BLaER1 (cell line): Measurements from ENCODE around the gene SLC35F1.

Experiments
- H3K27ac ChIP-seq: shearing (Covaris generic); formaldehyde crosslinking; 2 replicates; pipeline ENCODE4 v1.8.1; 2022
- H3K27me3 ChIP-seq: shearing (Covaris generic); formaldehyde crosslinking; 2 replicates; pipeline ENCODE4 v1.8.1; 2022
- H3K36me3 ChIP-seq: shearing (Covaris generic); formaldehyde crosslinking; 2 replicates; pipeline ENCODE4 v1.8.1; 2022
- H3K4me1 ChIP-seq: shearing (Covaris generic); formaldehyde crosslinking; 2 replicates; pipeline ENCODE4 v1.8.1; 2022
- H3K4me2 ChIP-seq: shearing (Covaris generic); formaldehyde crosslinking; 2 replicates; pipeline ENCODE4 v1.8.1; 2022
- H3K4me3 ChIP-seq: shearing (Covaris generic); formaldehyde crosslinking; 2 replicates; pipeline ENCODE4 v1.8.1; 2022
- H3K9ac ChIP-seq: shearing (Covaris generic); formaldehyde crosslinking; 2 replicates; pipeline ENCODE4 v1.8.1; 2022
- H3K9me3 ChIP-seq: shearing (Covaris generic); formaldehyde crosslinking; 2 replicates; pipeline ENCODE4 v1.8.1; 2022
- H4K20me1 ChIP-seq: shearing (Covaris generic); formaldehyde crosslinking; 2 replicates; pipeline ENCODE4 v1.8.1; 2022
- Cebpa-rat ChIP-seq: shearing (Covaris generic); IDR thresholded peaks from 2 replicates; pipeline ENCODE4 v1.8.1; 2022

SLC35F1 gene

GRCh38 chr6:117919775-117920729 is 13.0 kb downstream of the SLC35F1 start:
- TF ChIP-seq Cebpa-rat = no peak
- Histone ChIP-seq H3K4me3 (no peak overlapping the region), H3K27ac (no peak overlapping the region), H4K20me1 (no peaks in the 10 kb centered on the region), H3K9me3 (no peaks in the 10 kb centered on the region), H3K36me3 (no peaks in the 10 kb centered on the region), H3K27me3 (no peaks in the 10 kb centered on the region), H3K9ac (no peak overlapping the region), H3K4me1 (no peaks in the 10 kb centered on the region), H3K4me2 (no peak overlapping the region)

DNA sequence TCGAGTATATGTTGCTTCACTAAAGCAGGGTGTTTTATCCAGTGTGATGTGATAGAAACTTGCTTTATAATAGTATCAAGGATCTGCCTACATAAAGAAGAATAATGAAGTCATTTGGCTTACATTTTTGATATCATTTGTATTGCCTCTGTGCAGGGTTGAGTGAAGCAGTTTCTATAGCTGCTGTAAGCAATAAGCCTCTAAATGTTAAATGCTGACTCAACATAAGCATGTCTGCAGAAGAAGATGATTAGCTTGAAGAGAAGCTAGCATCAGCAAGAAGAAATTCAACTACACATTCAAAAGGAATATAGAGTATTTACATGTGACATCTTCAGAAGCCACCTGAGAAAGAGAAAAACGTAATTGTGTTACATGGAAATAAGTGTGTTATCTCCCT is 17.6 kb downstream of the SLC35F1 start:
- no peaks in the 10 kb centered on the region for H3K36me3 ChIP-seq
- no peak overlapping the region for H3K4me2 ChIP-seq
- no peak overlapping the region for H3K9ac ChIP-seq
- no peaks in the 10 kb centered on the region for H4K20me1 ChIP-seq
- H3K27ac ChIP-seq = no peak overlapping the region
- H3K4me3 ChIP-seq = no peak overlapping the region
- no peaks in the 10 kb centered on the region for H3K4me1 ChIP-seq
- TF ChIP-seq Cebpa-rat = no peak
- no peaks in the 10 kb centered on the region for H3K27me3 ChIP-seq
- H3K9me3 ChIP-seq = peaks cover 26% of the 10 kb centered on the region

- Histone ChIP-seq H3K4me1 (no peaks in the 10 kb centered on the region), H3K4me3 (no peak overlapping the region), H3K9me3 (peaks cover 31% of the 10 kb centered on the region), H3K27ac (no peak overlapping the region), H4K20me1 (no peaks in the 10 kb centered on the region), H3K36me3 (no peaks in the 10 kb centered on the region), H3K9ac (no peak overlapping the region), H3K4me2 (no peak overlapping the region), H3K27me3 (no peaks in the 10 kb centered on the region)
- TF ChIP-seq Cebpa-rat = no peak
Measured at GRCh38 chr6:117927866-117928265, 20.8 kb downstream of the SLC35F1 start.

DNA sequence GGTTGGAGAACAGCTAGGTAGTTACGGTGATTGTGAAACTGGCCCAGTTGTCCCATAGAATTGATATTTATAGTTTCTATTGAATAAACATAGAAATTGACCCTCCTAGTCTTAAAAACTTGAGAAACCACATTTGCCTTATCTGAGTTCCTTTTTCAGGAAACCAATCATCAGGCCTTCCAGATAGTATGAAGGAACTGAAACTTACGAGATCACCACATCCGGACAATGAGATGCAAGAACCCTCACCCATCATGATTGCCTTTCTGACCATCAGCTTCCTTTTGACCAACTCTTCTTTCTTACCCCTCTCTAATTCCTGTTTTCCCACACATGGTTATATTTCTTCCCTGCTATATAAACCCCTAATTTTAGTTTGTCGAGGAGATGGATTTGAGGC is 21.8 kb downstream of the SLC35F1 start:
- no peak for TF ChIP-seq Cebpa-rat
- no peak overlapping the region for H3K4me2 ChIP-seq

DNA sequence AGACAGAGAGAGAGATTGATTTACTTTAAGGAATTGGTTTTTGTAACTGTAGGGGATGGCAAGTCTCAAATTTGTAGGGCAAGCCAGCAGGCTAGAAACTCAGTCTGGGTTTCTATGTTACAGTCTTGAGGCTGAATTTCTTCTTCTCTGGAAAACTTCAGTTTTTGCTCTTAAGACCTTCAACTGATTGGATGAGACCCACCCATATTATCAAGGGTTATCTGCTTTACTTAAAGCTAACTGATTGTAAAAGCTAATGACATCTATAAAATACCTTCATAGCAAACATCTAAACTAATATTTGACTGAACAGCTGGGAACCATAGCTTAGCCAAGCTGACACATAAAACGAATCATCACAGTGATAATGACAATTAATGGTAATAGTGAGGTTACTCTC is 22.4 kb downstream of the SLC35F1 start:
- no peaks in the 10 kb centered on the region for H3K27me3 ChIP-seq
- no peak overlapping the region for H3K4me2 ChIP-seq
- no peak overlapping the region for H3K9ac ChIP-seq
- peaks cover 31% of the 10 kb centered on the region for H3K9me3 ChIP-seq
- no peaks in the 10 kb centered on the region for H4K20me1 ChIP-seq
- H3K27ac ChIP-seq = no peak overlapping the region
- H3K36me3 ChIP-seq = no peaks in the 10 kb centered on the region
- no peak overlapping the region for H3K4me3 ChIP-seq
- TF ChIP-seq Cebpa-rat = no peak
- H3K4me1 ChIP-seq = no peaks in the 10 kb centered on the region

More for the DNA sequence above, 21.8 kb downstream of the SLC35F1 start:
- no peak overlapping the region for H3K27ac ChIP-seq
- H3K27me3 ChIP-seq = no peaks in the 10 kb centered on the region
- no peaks in the 10 kb centered on the region for H4K20me1 ChIP-seq
- no peaks in the 10 kb centered on the region for H3K36me3 ChIP-seq
- no peaks in the 10 kb centered on the region for H3K4me1 ChIP-seq
- no peak overlapping the region for H3K4me3 ChIP-seq
- no peak overlapping the region for H3K9ac ChIP-seq
- H3K9me3 ChIP-seq = peaks cover 31% of the 10 kb centered on the region

DNA sequence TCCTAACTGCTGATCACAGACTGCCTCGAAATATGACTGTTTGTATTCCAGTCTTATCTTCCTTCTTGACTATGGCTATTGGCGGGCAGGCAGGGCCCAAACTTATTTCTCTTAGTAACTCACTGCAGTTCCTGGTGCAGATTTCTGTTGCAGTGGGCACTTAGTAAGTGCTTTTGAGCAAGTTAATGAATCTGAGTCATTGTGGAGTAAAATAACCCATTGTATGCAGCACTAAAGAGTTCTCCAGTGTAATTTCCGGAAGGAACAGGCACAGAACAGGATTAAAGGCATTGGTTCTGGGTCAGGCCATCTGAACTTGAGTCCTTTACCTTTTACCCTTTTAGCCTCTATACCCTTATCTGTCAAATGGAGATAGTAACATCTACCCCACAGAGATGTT is 23.6 kb downstream of the SLC35F1 start:
- Histone ChIP-seq H3K4me3 (no peak overlapping the region), H3K9me3 (peaks cover 31% of the 10 kb centered on the region), H4K20me1 (no peaks in the 10 kb centered on the region), H3K36me3 (no peaks in the 10 kb centered on the region), H3K4me2 (no peak overlapping the region), H3K27me3 (no peaks in the 10 kb centered on the region), H3K9ac (no peak overlapping the region), H3K27ac (no peak overlapping the region), H3K4me1 (no peaks in the 10 kb centered on the region)
- no peak for TF ChIP-seq Cebpa-rat

DNA sequence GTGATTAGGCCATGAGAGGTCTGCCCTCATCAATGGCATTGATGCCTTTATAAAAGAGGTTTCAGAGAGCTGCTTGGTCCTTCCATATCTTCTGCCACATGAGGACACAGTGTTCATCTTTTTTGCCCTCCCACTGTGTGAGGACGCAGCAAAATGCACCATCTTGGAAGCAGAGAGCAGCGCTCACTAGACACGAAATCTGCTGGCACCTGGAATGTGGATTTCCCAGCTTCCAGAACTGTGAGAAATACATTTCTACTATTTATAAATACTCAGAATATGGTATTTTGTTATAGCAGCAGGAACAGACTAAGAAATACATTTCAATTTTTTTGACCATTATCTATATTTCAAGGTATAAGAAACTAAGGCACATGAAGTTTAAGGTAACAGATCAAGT is 24.9 kb downstream of the SLC35F1 start:
- peaks cover 31% of the 10 kb centered on the region for H3K9me3 ChIP-seq
- H3K4me3 ChIP-seq = no peak overlapping the region
- TF ChIP-seq Cebpa-rat = no peak
- H3K4me2 ChIP-seq = no peak overlapping the region
- no peak overlapping the region for H3K27ac ChIP-seq
- no peaks in the 10 kb centered on the region for H3K4me1 ChIP-seq
- H4K20me1 ChIP-seq = no peaks in the 10 kb centered on the region
- no peaks in the 10 kb centered on the region for H3K27me3 ChIP-seq
- H3K36me3 ChIP-seq = no peaks in the 10 kb centered on the region
- H3K9ac ChIP-seq = no peak overlapping the region

- H3K9ac ChIP-seq = no peak overlapping the region
- H4K20me1 ChIP-seq = no peaks in the 10 kb centered on the region
- peaks cover 26% of the 10 kb centered on the region for H3K9me3 ChIP-seq
- H3K27ac ChIP-seq = no peak overlapping the region
- no peaks in the 10 kb centered on the region for H3K4me1 ChIP-seq
- no peak overlapping the region for H3K4me3 ChIP-seq
- H3K36me3 ChIP-seq = no peaks in the 10 kb centered on the region
- H3K4me2 ChIP-seq = no peak overlapping the region
- no peak for TF ChIP-seq Cebpa-rat
- H3K27me3 ChIP-seq = no peaks in the 10 kb centered on the region
Measured at GRCh38 chr6:117932676-117933075, 25.6 kb downstream of the SLC35F1 start.

- Histone ChIP-seq H3K4me3 (no peak overlapping the region), H3K9ac (no peak overlapping the region), H3K4me1 (no peaks in the 10 kb centered on the region), H3K27me3 (no peaks in the 10 kb centered on the region), H3K36me3 (no peaks in the 10 kb centered on the region), H3K4me2 (no peak overlapping the region), H3K9me3 (peaks cover 18% of the 10 kb centered on the region), H3K27ac (no peak overlapping the region), H4K20me1 (no peaks in the 10 kb centered on the region)
- TF ChIP-seq Cebpa-rat = no peak
Measured at GRCh38 chr6:117933471-117933870, 26.4 kb downstream of the SLC35F1 start.

DNA sequence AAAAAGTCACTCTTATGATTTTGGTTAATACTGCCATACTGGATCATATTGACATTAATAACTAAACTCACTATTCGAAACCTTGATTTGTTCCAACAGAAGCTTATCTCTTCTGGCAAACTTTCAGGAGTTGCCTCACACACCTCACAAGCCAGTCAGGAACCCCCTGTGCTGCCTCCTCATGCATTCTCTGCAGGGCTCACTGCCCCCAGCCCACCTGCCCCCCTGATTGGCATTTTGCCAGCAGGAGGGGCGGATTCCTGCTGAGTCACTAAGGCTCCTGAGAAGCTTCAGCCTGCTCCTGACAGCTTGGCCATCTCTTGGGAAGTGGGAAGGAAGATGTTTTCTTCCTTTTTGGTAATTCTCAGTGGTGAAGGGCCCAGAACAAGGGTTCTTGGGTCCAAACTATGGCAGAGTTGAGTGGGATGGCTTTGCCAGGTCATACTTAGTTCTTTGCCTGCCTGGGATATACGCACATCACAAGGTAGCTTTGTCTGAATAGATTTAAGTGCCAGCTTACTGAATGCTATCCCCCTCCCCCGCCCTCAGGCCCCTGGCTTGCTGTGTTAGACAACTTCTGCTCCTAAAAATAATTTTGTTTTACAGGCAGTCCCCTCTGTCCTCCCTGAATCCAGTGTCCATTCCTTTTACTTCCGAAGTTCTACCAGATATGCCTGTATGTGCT is 31.4 kb downstream of the SLC35F1 start:
- no peak overlapping the region for H3K4me2 ChIP-seq
- H3K36me3 ChIP-seq = no peaks in the 10 kb centered on the region

More for the DNA sequence above, 31.4 kb downstream of the SLC35F1 start:
- Histone ChIP-seq H3K4me3 (no peak overlapping the region), H3K9ac (no peak overlapping the region), H3K27me3 (no peaks in the 10 kb centered on the region), H3K9me3 (no peaks in the 10 kb centered on the region), H3K4me1 (no peaks in the 10 kb centered on the region), H3K27ac (no peak overlapping the region), H4K20me1 (no peaks in the 10 kb centered on the region)
- no peak for TF ChIP-seq Cebpa-rat
